Caco-2 (cell line): ENCODE data around the gene TAS2R50. TPM values are rescaled to one million over a fixed set of nuclear protein-coding genes. Genes with fewer than 3 reads are reported as not detected.

Experiments
- BruUV-seq: library from RNA; stranded (reverse); fragments of 400-500 nt; replicated peaks from 2 replicates; lab custom pipeline; 2021; lab: Mats Ljungman, UMichigan
- CTCF ChIA-PET: fragments of 300-600 bp; sonication (Branson Sonifier 250); formaldehyde crosslinking; loops from one replicate; lab custom pipeline; 2022; ENCODE audit warnings: antibody characterized with exemption; lab: Charles Lee
- POLR2A ChIA-PET: fragments of 300-600 bp; sonication (Branson Sonifier 250); formaldehyde crosslinking; loops from one replicate; lab custom pipeline; 2022; ENCODE audit warnings: antibody characterized with exemption; lab: Charles Lee
- DNase-seq, 2 experiments: peaks; one replicate each; pipeline versions ENCODE4 v3.0.0 to v3.0.0-alpha.2; 2020 to 2022
- H3K27me3 ChIP-seq: replicated peaks from 2 replicates; pipeline ENCODE4 v1.6.0; 2011; ENCODE audit warnings: low read length; ENCODE audit not compliant: control insufficient read depth, insufficient read depth
- H3K36me3 ChIP-seq: 2 replicates; pipeline ENCODE4 v1.5.1; 2011; ENCODE audit warnings: low read length; ENCODE audit not compliant: control insufficient read depth, insufficient read depth
- H3K4me1 ChIP-seq: fragments of 250-450 bp; sonication (Bioruptor Pico); 2 replicates; pipeline ENCODE4 v1.5.1; 2020; ENCODE audit warnings: mild to moderate bottlenecking
- H3K4me3 ChIP-seq: 2 replicates; pipeline ENCODE4 v1.5.1; 2011; ENCODE audit warnings: low read depth, mild to moderate bottlenecking, control low read depth, low read length
- H3K9me3 ChIP-seq: fragments of 250-450 bp; sonication (Bioruptor Pico); 2 replicates; pipeline ENCODE4 v1.5.1; 2020; ENCODE audit warnings: mild to moderate bottlenecking, moderate library complexity
- H3K27ac Mint-ChIP-seq: one replicate; pipeline ENCODE4 v1.8.0; 2022; ENCODE audit warnings: mixed read lengths; ENCODE audit not compliant: unreplicated experiment
- H3K27me3 Mint-ChIP-seq: one replicate; pipeline ENCODE4 v1.8.0; 2022; ENCODE audit warnings: mixed read lengths; ENCODE audit not compliant: insufficient read depth, unreplicated experiment
- H3K36me3 Mint-ChIP-seq: one replicate; pipeline ENCODE4 v1.8.0; 2022; ENCODE audit warnings: mild to moderate bottlenecking, mixed read lengths; ENCODE audit not compliant: insufficient read depth, unreplicated experiment
- H3K4me1 Mint-ChIP-seq: one replicate; pipeline ENCODE4 v1.8.0; 2022; ENCODE audit warnings: low read depth, mixed read lengths; ENCODE audit not compliant: unreplicated experiment
- H3K4me3 Mint-ChIP-seq: one replicate; pipeline ENCODE4 v1.8.0; 2022; ENCODE audit warnings: mild to moderate bottlenecking, moderate library complexity, mixed read lengths; ENCODE audit not compliant: unreplicated experiment
- H3K9me3 Mint-ChIP-seq: one replicate; pipeline ENCODE4 v1.8.0; 2022; ENCODE audit warnings: mixed read lengths; ENCODE audit not compliant: unreplicated experiment
- CTCF ChIP-seq, 2 experiments: fragments of 200-600 bp in 1 of 2; IDR thresholded peaks; 1 replicate in 1 of 2; 2 replicates in 1 of 2; pipeline versions ENCODE4 v1.5.1 to v1.8.0; 2011 to 2022; ENCODE audit warnings: antibody characterized with exemption in 1 of 2, control low read depth in 1 of 2, inconsistent platforms in 1 of 2, low read depth in 1 of 2, low read length in 1 of 2, mild to moderate bottlenecking in 1 of 2, moderate library complexity in 1 of 2; ENCODE audit not compliant: insufficient read depth in 1 of 2, severe bottlenecking in 1 of 2, unreplicated experiment in 1 of 2
- intact Hi-C: fragments of 100-400 bp; cut with micrococcal nuclease; formaldehyde crosslinking; loops from one replicate; pipeline ENCODE4 v1.10.0; 2022; ENCODE audit not compliant: unreplicated experiment
- total RNA-seq: library from RNA; stranded (reverse); gene quantifications from 2 replicates; pipeline ENCODE4 v1.2.3, GENCODE V29; 2022

TAS2R50 gene
- total RNA-seq, 1 experiment from 2014 or later = 2.2 TPM

GRCh38 chr12:11007608-11008007 lies 20.9 kb upstream of the TAS2R50 start:
- ChIA-PET CTCF (no interaction called here), POLR2A (no interaction called here)
- Mint-ChIP-seq H3K27me3 (no peaks in the 10 kb centered on the region), H3K36me3 (peaks cover 3% of the 10 kb centered on the region), H3K27ac (no peak overlapping the region), H3K4me1 (no peaks in the 10 kb centered on the region), H3K9me3 (no peaks in the 10 kb centered on the region), H3K4me3 (no peak overlapping the region)
- BruUV-seq = no TSS peak
- no peak for TF ChIP-seq CTCF (IDR thresholded peaks at IDR 0.05; ENCODE audit: insufficient read depth in 1 of 2, low read depth in 1 of 2, low read length in 1 of 2, severe bottlenecking in 1 of 2, unreplicated experiment in 1 of 2)
- no peaks in the 10 kb centered on the region for H3K4me1 ChIP-seq
- intact Hi-C loops = no loop called here
- DNase-seq = no peak
- no peaks in the 10 kb centered on the region for H3K27me3 ChIP-seq
- H3K9me3 ChIP-seq = no peaks in the 10 kb centered on the region
- H3K36me3 ChIP-seq = no peaks in the 10 kb centered on the region
- no peak overlapping the region for H3K4me3 ChIP-seq

- Mint-ChIP-seq H3K27ac (no peak within 1 kb of the TSS), H3K4me1 (no peaks in the 10 kb centered on the region), H3K27me3 (no peaks in the 10 kb centered on the region), H3K4me3 (no peak within 1 kb of the TSS), H3K9me3 (peaks cover 9% of the 10 kb centered on the region), H3K36me3 (no peaks in the 10 kb centered on the region)
- ChIA-PET POLR2A (no interaction called here), CTCF (interaction anchor here (0.6 kb wide), 1 partner anchor 173 kb away, joined by 3 read pairs; no protein-coding TSS in a partner anchor)
- intact Hi-C loops = no loop called here
- H3K4me1 ChIP-seq = no peaks in the 10 kb centered on the region
- TF ChIP-seq CTCF (IDR thresholded peaks at IDR 0.05; ENCODE audit: insufficient read depth in 1 of 2, low read depth in 1 of 2, low read length in 1 of 2, severe bottlenecking in 1 of 2, unreplicated experiment in 1 of 2) = no peak
- BruUV-seq = no TSS peak
- no peaks in the 10 kb centered on the region for H3K27me3 ChIP-seq
- no peak within 1 kb of the TSS for H3K4me3 ChIP-seq
- H3K9me3 ChIP-seq = no peaks in the 10 kb centered on the region
- H3K36me3 ChIP-seq = no peaks in the 10 kb centered on the region
- DNase-seq = no peak
Measured at GRCh38 chr12:10998204-10998603, 11.5 kb upstream of the TAS2R50 start, which contains the start of gene TAS2R20. TSS of gene TAS2R20 (minus strand) at chr12:10998304. CDS start at chr12:10997875, 429 bp downstream.

GRCh38 chr12:10994307-10994706 lies 7.6 kb upstream of the TAS2R50 start:
- H3K4me3 Mint-ChIP-seq = no peak overlapping the region
- ChIA-PET CTCF (no interaction called here), POLR2A (no interaction called here)
- Histone ChIP-seq H3K9me3 (no peaks in the 10 kb centered on the region), H3K4me1 (no peaks in the 10 kb centered on the region), H3K27me3 (no peaks in the 10 kb centered on the region), H3K36me3 (no peaks in the 10 kb centered on the region; the same call in 1 of the 2 replicates), H3K4me3 (no peak overlapping the region)
- H3K9me3 Mint-ChIP-seq = peaks cover 16% of the 10 kb centered on the region
- no peaks in the 10 kb centered on the region for H3K27me3 Mint-ChIP-seq
- TF ChIP-seq CTCF (IDR thresholded peaks at IDR 0.05; ENCODE audit: insufficient read depth in 1 of 2, low read depth in 1 of 2, low read length in 1 of 2, severe bottlenecking in 1 of 2, unreplicated experiment in 1 of 2) = no peak
- DNase-seq = no peak
- intact Hi-C loops = no loop called here
- no peaks in the 10 kb centered on the region for H3K4me1 Mint-ChIP-seq
- no peaks in the 10 kb centered on the region for H3K36me3 Mint-ChIP-seq
- no peak overlapping the region for H3K27ac Mint-ChIP-seq
- no TSS peak for BruUV-seq
